SK-N-SH (cell line): ENCODE data around the gene BNIP1. TPM values are rescaled to one million over a fixed set of nuclear protein-coding genes. Genes with fewer than 3 reads are reported as not detected.

ENCODE experiments used
- CTCF ChIA-PET: fragments of 300-600, 350-600 bp; formaldehyde crosslinking; extraction: SDS; loops from one replicate; lab custom pipeline; 2021; lab: Yijun Ruan, JAX
- POLR2A ChIA-PET: fragments of 350-600 bp; sonication (Branson Sonifier 250); formaldehyde crosslinking; extraction: SDS; loops from one replicate; lab custom pipeline; 2020; ENCODE audit warnings: antibody characterized with exemption, inconsistent platforms; lab: Yijun Ruan, JAX
- DNase-seq: peaks from one replicate; pipeline ENCODE4 v3.0.0; 2012
- H2AFZ ChIP-seq: fragments of 200-600 bp; sonication (generic); 2 replicates; pipeline ENCODE4 v1.8.1; 2016; ENCODE audit warnings: antibody characterized with exemption, mild to moderate bottlenecking, low read depth
- H3F3A ChIP-seq: fragments of 200-600 bp; sonication (generic); replicated peaks from 2 replicates; pipeline ENCODE3; 2016; ENCODE audit warnings: antibody characterized with exemption, mild to moderate bottlenecking; ENCODE audit not compliant: insufficient read depth
- H3K27ac ChIP-seq, 2 experiments: fragments of 200-500 bp in 1 of 2; fragments of 200-600 bp in 1 of 2; sonication (Bioruptor generic) in 1 of 2; sonication (generic), shearing (Covaris generic) in 1 of 2; 2 replicates each; pipeline versions ENCODE4 v1.5.1 to v1.6.1; 2014 to 2016; ENCODE audit warnings: low read depth in 2 of 2, inconsistent platforms in 1 of 2, low read length in 1 of 2, mild to moderate bottlenecking in 1 of 2, mixed read lengths in 1 of 2
- H3K27me3 ChIP-seq: fragments of 200-600 bp; sonication (generic), shearing (Covaris generic); 2 replicates; pipeline ENCODE4 v1.6.1; 2016; ENCODE audit warnings: mixed run types; ENCODE audit not compliant: insufficient read depth
- H3K36me3 ChIP-seq, 2 experiments: fragments of 200-500 bp in 1 of 2; fragments of 200-600 bp in 1 of 2; sonication (Bioruptor generic) in 1 of 2; sonication (generic) in 1 of 2; replicated peaks in 1 of 2; 2 replicates each; pipeline versions ENCODE3 to v1.5.1; 2014 to 2016; ENCODE audit warnings: low read length in 1 of 2, mild to moderate bottlenecking in 1 of 2; ENCODE audit not compliant: insufficient read depth in 2 of 2, control insufficient read depth in 1 of 2
- H3K4me1 ChIP-seq, 2 experiments: fragments of 200-500 bp in 1 of 2; fragments of 200-600 bp in 1 of 2; sonication (Bioruptor generic) in 1 of 2; sonication (generic), shearing (Covaris generic) in 1 of 2; 2 replicates each; pipeline versions ENCODE4 v1.5.1 to v1.6.1; 2014 to 2016; ENCODE audit warnings: low read depth in 1 of 2, low read length in 1 of 2, mixed run types in 1 of 2; ENCODE audit not compliant: insufficient read depth in 2 of 2, control insufficient read depth in 1 of 2
- H3K4me2 ChIP-seq: fragments of 200-600 bp; sonication (generic), shearing (Covaris generic); 2 replicates; pipeline ENCODE4 v1.6.1; 2017; ENCODE audit warnings: mixed run types
- H3K4me3 ChIP-seq, 2 experiments: fragments of 200-500 bp in 1 of 2; fragments of 200-600 bp in 1 of 2; sonication (Bioruptor generic) in 1 of 2; sonication (generic), shearing (Covaris generic) in 1 of 2; 2 replicates each; pipeline versions ENCODE4 v1.5.1 to v1.8.1; 2014 to 2016; ENCODE audit warnings: low read depth in 2 of 2, inconsistent platforms in 1 of 2, low read length in 1 of 2, mild to moderate bottlenecking in 1 of 2, mixed read lengths in 1 of 2, moderate library complexity in 1 of 2
- H3K79me2 ChIP-seq: fragments of 200-600 bp; sonication (generic); 2 replicates; pipeline ENCODE4 v1.8.1; 2017; ENCODE audit warnings: mild to moderate bottlenecking; ENCODE audit not compliant: insufficient read depth
- H3K9ac ChIP-seq: fragments of 200-600 bp; sonication (generic); 2 replicates; pipeline ENCODE4 v1.6.1; 2017; ENCODE audit warnings: mixed run types
- H3K9me2 ChIP-seq: fragments of 200-600 bp; sonication (generic); 2 replicates; pipeline ENCODE4 v1.6.1; 2017; ENCODE audit warnings: mixed run types
- H3K9me3 ChIP-seq: fragments of 200-600 bp; sonication (generic); 2 replicates; pipeline ENCODE4 v1.6.1; 2017; ENCODE audit warnings: mixed run types, mild to moderate bottlenecking, moderate library complexity
- H4K20me1 ChIP-seq: fragments of 200-600 bp; sonication (generic); 2 replicates; pipeline ENCODE4 v1.6.1; 2017; ENCODE audit warnings: mild to moderate bottlenecking, mixed run types; ENCODE audit not compliant: insufficient read depth
- CHD2 ChIP-seq: fragments of 150-350 bp; IDR thresholded peaks from 2 replicates; pipeline ENCODE4 v1.6.1; 2018; ENCODE audit warnings: low read length; ENCODE audit not compliant: partially characterized antibody
- ELF1 ChIP-seq: IDR thresholded peaks from 2 replicates; pipeline ENCODE4 v1.4.0; 2012
- EP300 ChIP-seq, 2 experiments: IDR thresholded peaks; 2 replicates each; pipeline versions ENCODE4 v1.4.0 to v1.6.1; 2012; ENCODE audit warnings: borderline replicate concordance in 1 of 2, low read depth in 1 of 2, low read length in 1 of 2
- EZH2phosphoT487 ChIP-seq: fragments of 200-600 bp; sonication (generic); IDR thresholded peaks from 2 replicates; pipeline ENCODE4 v1.6.1; 2017; ENCODE audit warnings: low read depth, mixed run types, mild to moderate bottlenecking, antibody characterized with exemption, moderate library complexity, borderline replicate concordance
- FOXJ3 ChIP-seq: sonication (generic); formaldehyde crosslinking; IDR thresholded peaks from 2 replicates; pipeline ENCODE4 v1.5.1; 2020; ENCODE audit warnings: mild to moderate bottlenecking, missing genetic modification reagents
- GABPA ChIP-seq: IDR thresholded peaks from 2 replicates; pipeline ENCODE4 v1.4.0; 2012; ENCODE audit warnings: low read depth, mild to moderate bottlenecking
- JUND ChIP-seq: IDR thresholded peaks from 2 replicates; pipeline ENCODE4 v1.4.0; 2012
- MEF2A ChIP-seq: IDR thresholded peaks from 2 replicates; pipeline ENCODE4 v1.4.0; 2012; ENCODE audit warnings: low read depth, borderline replicate concordance
- POLR2AphosphoS5 ChIP-seq: IDR thresholded peaks from 2 replicates; pipeline ENCODE4 v1.6.1; 2012; ENCODE audit warnings: low read depth, low read length
- RAD21 ChIP-seq: IDR thresholded peaks from 2 replicates; pipeline ENCODE4 v1.6.1; 2012; ENCODE audit warnings: mild to moderate bottlenecking, low read length
- RCOR1 ChIP-seq: fragments of 150-350 bp; IDR thresholded peaks from 2 replicates; pipeline ENCODE4 v1.6.1; 2017; ENCODE audit warnings: antibody characterized with exemption, low read length
- RXRA ChIP-seq: IDR thresholded peaks from 2 replicates; pipeline ENCODE4 v1.4.0; 2012; ENCODE audit warnings: low read depth, mild to moderate bottlenecking, borderline replicate concordance
- SIN3A ChIP-seq: IDR thresholded peaks from 2 replicates; pipeline ENCODE4 v1.6.1; 2012; ENCODE audit warnings: low read depth, mild to moderate bottlenecking, low read length, moderate library complexity, borderline replicate concordance
- TCF12 ChIP-seq: IDR thresholded peaks from 2 replicates; pipeline ENCODE4 v1.4.0; 2012
- TEAD4 ChIP-seq: IDR thresholded peaks from 2 replicates; pipeline ENCODE4 v1.4.0; 2012; ENCODE audit warnings: mild to moderate bottlenecking, borderline replicate concordance; ENCODE audit not compliant: insufficient read depth
- WGBS: methylation state at CpG from one replicate; pipeline ENCODE4 v1.1.6; 2017; ENCODE audit warnings: low lambda C conversion rate; 5-methylcytosine and 5-hydroxymethylcytosine counted together
- polyA plus RNA-seq, 3 experiments: library from polyadenylated mRNA; depleted of rRNA; stranded (reverse); fragments of >200 nt; gene quantifications; 2 replicates each; pipeline ENCODE4 v1.2.3, GENCODE V29; 2012
- TF ChIP-seq, protein P1 (sequence below): fragments of 200-600 bp; sonication (generic); IDR thresholded peaks from 2 replicates; pipeline ENCODE4 v1.6.1; 2017; ENCODE audit warnings: antibody characterized with exemption, mild to moderate bottlenecking, moderate library complexity
- TF ChIP-seq, protein P2 (sequence below): fragments of 150-350 bp; IDR thresholded peaks from 2 replicates; pipeline ENCODE4 v1.6.1; 2016; ENCODE audit warnings: mild to moderate bottlenecking, low read depth, low read length
- TF ChIP-seq, protein P3 (sequence below): IDR thresholded peaks from 2 replicates; pipeline ENCODE4 v1.4.0; 2012; ENCODE audit warnings: low read depth, borderline replicate concordance
- TF ChIP-seq, protein P4 (sequence below): IDR thresholded peaks from 2 replicates; pipeline ENCODE4 v1.4.0; 2012; ENCODE audit warnings: low read depth
- TF ChIP-seq, protein P5 (sequence below): IDR thresholded peaks from 2 replicates; pipeline ENCODE4; 2012

BNIP1 gene
- polyA plus RNA-seq, 1 of the 3 experiments (the other 2 are of a cell fraction) = 16.7 TPM

DNA sequence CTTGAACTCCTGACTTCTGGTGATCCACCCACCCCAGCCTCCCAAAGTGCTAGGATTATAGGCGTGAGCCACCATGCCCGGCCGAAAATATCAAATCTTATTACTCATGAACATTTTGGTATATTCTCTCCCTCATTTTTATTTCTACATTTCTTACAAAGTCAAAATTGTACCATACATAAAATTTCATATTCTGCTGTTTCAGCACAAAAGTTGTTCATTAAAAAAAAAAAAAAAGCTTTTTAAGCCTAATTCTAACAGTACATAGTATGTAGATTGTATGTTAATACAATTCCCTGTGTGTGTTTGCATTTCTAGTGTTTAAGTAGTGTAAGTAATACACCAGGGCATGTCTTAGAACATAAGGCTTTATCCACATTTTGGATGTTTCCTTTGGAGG, 14.9 kb downstream of the BNIP1 start (continued):
- TF ChIP-seq, protein P1, sequence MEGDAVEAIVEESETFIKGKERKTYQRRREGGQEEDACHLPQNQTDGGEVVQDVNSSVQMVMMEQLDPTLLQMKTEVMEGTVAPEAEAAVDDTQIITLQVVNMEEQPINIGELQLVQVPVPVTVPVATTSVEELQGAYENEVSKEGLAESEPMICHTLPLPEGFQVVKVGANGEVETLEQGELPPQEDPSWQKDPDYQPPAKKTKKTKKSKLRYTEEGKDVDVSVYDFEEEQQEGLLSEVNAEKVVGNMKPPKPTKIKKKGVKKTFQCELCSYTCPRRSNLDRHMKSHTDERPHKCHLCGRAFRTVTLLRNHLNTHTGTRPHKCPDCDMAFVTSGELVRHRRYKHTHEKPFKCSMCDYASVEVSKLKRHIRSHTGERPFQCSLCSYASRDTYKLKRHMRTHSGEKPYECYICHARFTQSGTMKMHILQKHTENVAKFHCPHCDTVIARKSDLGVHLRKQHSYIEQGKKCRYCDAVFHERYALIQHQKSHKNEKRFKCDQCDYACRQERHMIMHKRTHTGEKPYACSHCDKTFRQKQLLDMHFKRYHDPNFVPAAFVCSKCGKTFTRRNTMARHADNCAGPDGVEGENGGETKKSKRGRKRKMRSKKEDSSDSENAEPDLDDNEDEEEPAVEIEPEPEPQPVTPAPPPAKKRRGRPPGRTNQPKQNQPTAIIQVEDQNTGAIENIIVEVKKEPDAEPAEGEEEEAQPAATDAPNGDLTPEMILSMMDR = no peak
- TF ChIP-seq RAD21 = no peak
- no peak for TF ChIP-seq TEAD4
- TF ChIP-seq GABPA = no peak

DNA sequence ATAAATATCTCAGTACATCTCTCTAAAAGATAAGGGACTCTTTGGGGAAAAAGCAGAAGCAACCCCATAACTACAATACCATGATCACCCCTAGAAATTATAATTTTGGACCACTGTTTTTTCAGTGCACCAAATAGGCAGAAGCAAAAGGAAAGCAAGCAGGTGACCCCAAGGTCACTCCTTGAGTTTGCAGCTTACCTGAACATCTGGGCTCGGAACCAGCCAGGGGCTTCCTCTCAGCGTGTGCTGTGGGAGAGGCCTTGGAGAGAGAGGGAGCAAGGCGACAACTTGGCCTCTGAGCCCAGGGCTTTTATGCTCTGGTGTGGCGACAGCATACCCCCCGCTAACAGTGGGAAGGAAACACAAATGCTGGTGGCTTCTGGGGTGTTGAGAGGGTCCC, 16.8 kb downstream of the BNIP1 start:
- 100% methylated on average over 4 of the region's 5 CpGs for whole genome bisulfite sequencing
- no peak overlapping the region for H2AFZ ChIP-seq
- no peaks in the 10 kb centered on the region for H4K20me1 ChIP-seq
- ChIA-PET POLR2A (no interaction called here), CTCF (interaction anchor here (1.4 kb wide), 1 partner anchor 16 kb away, joined by 5 read pairs; no protein-coding TSS in a partner anchor)
- H3K9ac ChIP-seq = no peak overlapping the region
- TF ChIP-seq, protein P1 = no peak
- TF ChIP-seq, protein P2, sequence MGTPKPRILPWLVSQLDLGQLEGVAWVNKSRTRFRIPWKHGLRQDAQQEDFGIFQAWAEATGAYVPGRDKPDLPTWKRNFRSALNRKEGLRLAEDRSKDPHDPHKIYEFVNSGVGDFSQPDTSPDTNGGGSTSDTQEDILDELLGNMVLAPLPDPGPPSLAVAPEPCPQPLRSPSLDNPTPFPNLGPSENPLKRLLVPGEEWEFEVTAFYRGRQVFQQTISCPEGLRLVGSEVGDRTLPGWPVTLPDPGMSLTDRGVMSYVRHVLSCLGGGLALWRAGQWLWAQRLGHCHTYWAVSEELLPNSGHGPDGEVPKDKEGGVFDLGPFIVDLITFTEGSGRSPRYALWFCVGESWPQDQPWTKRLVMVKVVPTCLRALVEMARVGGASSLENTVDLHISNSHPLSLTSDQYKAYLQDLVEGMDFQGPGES = no peak
- TF ChIP-seq FOXJ3 (no peak), EZH2phosphoT487 (no peak), TEAD4 (no peak), RXRA (no peak), RCOR1 (no peak), GABPA (no peak), SIN3A (no peak), POLR2AphosphoS5 (no peak), ELF1 (no peak), MEF2A (no peak), EP300 (IDR thresholded peaks at IDR 0.05; ENCODE audit: borderline replicate concordance in 1 of 2, low read depth in 1 of 2, low read length in 1 of 2) (no peak), CHD2 (no peak), TCF12 (no peak), JUND (no peak)
- TF ChIP-seq, protein P3, sequence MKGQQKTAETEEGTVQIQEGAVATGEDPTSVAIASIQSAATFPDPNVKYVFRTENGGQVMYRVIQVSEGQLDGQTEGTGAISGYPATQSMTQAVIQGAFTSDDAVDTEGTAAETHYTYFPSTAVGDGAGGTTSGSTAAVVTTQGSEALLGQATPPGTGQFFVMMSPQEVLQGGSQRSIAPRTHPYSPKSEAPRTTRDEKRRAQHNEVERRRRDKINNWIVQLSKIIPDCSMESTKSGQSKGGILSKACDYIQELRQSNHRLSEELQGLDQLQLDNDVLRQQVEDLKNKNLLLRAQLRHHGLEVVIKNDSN = no peak
- TF ChIP-seq, protein P4, sequence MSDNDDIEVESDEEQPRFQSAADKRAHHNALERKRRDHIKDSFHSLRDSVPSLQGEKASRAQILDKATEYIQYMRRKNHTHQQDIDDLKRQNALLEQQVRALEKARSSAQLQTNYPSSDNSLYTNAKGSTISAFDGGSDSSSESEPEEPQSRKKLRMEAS = no peak
- TF ChIP-seq, protein P5, sequence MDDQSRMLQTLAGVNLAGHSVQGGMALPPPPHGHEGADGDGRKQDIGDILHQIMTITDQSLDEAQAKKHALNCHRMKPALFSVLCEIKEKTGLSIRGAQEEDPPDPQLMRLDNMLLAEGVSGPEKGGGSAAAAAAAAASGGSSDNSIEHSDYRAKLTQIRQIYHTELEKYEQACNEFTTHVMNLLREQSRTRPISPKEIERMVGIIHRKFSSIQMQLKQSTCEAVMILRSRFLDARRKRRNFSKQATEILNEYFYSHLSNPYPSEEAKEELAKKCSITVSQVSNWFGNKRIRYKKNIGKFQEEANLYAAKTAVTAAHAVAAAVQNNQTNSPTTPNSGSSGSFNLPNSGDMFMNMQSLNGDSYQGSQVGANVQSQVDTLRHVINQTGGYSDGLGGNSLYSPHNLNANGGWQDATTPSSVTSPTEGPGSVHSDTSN = no peak
- no peaks in the 10 kb centered on the region for H3K27me3 ChIP-seq
- peaks cover 21 to 31% of the 10 kb centered on the region in 2 experiments for H3K36me3 ChIP-seq
- peaks cover 0 to 2% of the 10 kb centered on the region in 2 experiments; a peak in 1 of 4 replicates for H3K4me1 ChIP-seq
- H3K9me2 ChIP-seq = no peaks in the 10 kb centered on the region
- H3K9me3 ChIP-seq = no peaks in the 10 kb centered on the region
- H3F3A ChIP-seq = peaks cover 3% of the 10 kb centered on the region
- no peaks in the 10 kb centered on the region for H3K79me2 ChIP-seq
- H3K27ac ChIP-seq = no peak overlapping the region
- DNase-seq = no peak
- H3K4me3 ChIP-seq = no peak overlapping the region
- no peak overlapping the region for H3K4me2 ChIP-seq
